G401 (cell line): ENCODE results near the gene ATG2A. TPM values are rescaled to one million over a fixed set of nuclear protein-coding genes. Genes with fewer than 3 reads are reported as not detected.

Source experiments
- DNase-seq: peaks from one replicate; pipeline ENCODE4 v3.0.0-alpha.2; 2015; ENCODE audit warnings: low spot score
- in situ Hi-C: cut with HindIII; loops from 2 replicates; pipeline ENCODE4 v1.10.0; 2016; ENCODE audit warnings: low sequenced_read_pairs, mixed read lengths
- total RNA-seq: library from RNA; depleted of rRNA; stranded (reverse); fragments of >200 nt; shearing (Covaris generic); gene quantifications from 2 replicates; pipeline ENCODE4 v1.2.3, GENCODE V29; 2014

The ATG2A gene
- total RNA-seq, 1 experiment from 2014 or later = 20.5 TPM

DNA sequence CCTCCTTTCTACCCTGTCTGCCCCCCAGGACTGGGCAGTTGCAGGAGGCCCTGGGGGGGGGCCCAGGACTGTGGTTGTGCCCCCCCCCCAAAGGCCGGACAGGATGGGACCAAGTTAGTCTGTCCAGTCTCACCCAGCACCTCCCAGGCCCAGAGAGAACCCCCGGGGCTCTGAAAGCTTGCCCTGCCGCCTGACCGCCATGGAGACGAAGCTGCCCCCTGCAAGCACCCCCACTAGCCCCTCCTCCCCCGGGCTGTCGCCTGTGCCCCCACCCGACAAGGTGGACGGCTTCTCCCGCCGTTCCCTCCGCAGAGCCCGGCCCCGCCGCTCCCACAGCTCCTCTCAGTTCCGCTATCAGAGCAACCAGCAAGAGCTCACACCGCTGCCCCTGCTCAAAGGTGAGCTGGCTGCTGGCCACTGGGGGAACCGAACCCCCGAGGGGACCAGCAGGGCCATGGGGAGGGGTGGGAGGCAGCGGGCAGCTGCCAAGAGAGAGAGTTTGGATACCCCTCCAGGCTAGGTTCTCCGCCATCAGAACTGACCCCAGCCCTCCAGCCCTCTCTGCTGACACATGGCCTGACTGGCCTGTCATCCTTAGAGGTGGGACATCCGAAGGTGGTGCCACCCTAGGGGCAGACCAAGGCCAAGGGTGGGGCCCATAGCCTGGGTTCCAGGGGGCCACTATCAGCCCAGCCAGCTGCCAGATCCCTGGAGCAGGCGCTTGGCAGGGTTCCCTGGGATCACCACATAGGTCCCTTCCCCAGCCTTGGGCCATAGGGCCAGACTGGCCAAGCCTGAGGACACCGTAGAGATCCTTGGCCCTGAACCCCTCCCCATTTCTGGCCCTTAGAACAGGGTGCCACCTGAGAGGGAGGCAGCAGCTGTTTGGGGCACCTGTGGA, 8.8 kb upstream of the ATG2A start:
- no peak for DNase-seq

DNA sequence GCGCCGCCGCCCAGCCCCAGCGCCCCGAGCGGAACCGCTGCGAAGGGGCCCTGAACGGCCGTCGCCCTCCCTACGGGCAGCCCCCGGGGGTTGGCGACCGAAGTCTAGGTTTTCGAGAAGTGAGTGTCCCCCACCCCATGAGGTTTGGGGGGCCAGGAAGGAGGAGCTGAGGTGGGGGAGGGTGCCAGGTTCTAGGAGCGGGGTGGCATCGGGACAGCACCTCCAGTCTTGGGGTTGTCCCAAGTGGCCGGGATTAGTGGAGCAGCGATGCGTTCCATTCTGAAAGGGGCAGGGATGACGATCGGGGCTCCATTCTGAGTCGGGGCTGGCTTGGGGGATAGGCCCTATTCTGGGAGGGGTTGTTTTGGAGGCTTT, 7.9 kb upstream of the ATG2A start:
- in situ Hi-C loops = no loop called here
- DNase-seq = peak; percentile 32

More for the DNA sequence above, 8.8 kb upstream of the ATG2A start:
- in situ Hi-C loops = no loop called here

DNA sequence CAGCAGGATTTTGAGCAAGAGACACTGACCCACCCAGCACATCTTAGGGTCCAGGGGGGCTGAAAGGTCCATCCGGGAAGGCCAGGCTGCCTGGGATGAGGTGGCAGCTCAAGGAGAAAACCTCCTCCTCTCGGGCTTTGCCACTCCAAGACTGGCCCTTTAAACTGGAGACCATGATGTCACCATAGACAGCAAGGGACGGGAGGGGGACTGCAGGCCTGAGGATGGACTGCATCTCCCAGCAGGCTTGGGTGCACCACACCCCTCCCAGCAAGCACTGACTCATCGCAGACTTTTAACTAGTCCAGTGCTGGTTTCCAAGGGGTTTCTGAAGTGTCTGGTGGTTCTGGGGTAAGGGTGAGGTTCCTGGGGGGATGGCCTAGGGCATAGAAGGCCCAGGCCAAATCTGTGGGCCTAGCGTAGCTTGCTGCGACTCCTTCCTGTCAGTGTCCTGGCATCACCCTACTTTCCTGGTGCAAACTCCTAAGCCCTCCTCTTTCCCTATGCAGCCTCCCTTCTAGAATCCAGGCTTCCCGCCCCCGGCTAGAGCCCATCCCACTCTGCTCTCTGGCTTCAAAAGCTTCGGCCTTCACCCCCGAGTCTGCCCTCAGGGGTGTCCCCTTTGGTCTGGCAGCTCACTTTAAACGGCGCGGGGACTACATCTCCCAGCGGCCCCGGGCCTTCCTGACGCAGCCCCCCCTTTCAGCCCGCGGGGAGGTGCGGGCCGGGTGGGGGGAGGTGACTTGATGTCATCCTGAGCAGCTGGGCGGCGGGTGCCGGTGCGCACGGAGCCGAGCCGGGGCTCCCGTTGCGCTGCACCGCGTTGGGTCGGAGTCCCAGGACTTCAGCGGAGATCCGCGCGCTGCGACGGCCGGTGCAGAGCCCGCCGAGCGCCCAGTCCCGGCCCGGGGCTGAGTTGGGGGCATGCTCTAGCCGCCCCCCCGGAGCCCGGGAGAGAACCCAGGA, 7.2 kb upstream of the ATG2A start, which contains the start of gene PPP2R5B:
Gene PPP2R5B (plus strand): TSS at position 746 of the 966 bp plus-strand sequence. CDS start 1,046 bp downstream, outside the sequence.
- in situ Hi-C loops = no loop called here

DNA sequence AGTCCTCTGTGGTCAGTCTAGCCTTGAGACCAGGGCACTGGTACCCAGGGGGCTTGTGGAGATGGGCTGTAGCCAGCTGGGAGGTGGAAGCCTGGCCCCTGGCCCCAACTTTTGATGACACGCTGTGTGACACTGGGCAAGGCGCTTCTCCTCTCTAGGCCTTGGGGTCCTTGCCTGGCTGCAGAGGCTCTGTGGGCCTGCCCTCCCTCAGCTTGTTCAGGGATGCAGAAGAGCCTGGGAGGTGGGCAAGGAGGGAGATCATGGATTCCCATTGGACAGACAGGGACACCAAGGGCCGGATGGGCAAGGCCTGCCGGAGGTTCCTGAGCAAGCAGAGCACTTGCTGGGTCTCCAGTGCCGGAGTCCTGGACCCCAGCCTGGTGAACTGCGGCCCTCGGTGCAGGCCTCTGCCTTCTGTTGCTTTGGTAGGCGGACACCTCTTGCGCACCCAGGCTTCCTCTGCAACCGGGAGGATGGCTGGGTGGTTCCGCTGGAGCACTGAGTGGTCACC, 6.2 kb upstream of the ATG2A start:
- in situ Hi-C loops = no loop called here
- DNase-seq = peak; percentile 27

More for the DNA sequence above, 7.2 kb upstream of the ATG2A start, which contains the start of gene PPP2R5B:
- peak; percentile 99 for DNase-seq

DNA sequence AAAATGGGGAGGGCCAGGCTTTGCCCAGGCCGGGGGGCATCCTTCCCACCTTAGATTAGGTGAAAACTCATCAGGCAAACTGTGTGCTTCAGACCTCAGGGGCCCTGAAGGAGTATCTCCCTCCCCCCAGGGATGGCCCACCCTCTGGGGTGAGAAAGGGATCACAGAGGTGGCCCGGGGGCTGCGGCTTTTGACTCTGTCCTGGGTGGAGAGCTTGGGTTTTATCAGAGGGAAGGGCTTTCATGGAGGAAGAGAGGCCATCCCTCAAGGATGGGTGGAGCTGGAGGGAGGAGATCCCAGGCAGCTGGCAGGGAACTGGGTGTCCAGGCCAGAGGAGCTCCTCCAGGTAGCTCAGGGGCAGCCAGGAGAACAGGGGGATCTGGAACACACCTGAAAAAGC, 4.4 kb upstream of the ATG2A start:
- in situ Hi-C loops = no loop called here
- no peak for DNase-seq

DNA sequence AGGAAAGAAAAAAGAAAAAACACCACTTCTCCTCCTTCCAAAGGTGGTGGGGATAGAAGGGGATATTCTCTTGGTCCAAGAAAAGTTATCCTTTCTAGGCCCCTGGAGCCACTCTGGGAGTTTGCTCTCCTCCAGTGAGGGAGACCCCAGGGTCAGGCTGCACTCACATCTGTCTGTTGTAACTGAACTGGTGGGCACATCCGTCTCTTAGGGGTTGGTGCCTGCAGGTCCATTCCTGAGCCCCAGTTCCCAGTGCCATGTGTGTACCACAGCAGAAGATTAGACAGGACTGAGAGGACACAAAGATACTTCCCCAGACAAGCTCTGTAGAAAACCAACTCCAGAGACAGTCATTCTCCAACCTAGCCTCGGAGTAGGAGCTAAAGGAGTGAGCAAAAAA, 3.1 kb upstream of the ATG2A start:
- DNase-seq = no peak
- in situ Hi-C loops = no loop called here

DNA sequence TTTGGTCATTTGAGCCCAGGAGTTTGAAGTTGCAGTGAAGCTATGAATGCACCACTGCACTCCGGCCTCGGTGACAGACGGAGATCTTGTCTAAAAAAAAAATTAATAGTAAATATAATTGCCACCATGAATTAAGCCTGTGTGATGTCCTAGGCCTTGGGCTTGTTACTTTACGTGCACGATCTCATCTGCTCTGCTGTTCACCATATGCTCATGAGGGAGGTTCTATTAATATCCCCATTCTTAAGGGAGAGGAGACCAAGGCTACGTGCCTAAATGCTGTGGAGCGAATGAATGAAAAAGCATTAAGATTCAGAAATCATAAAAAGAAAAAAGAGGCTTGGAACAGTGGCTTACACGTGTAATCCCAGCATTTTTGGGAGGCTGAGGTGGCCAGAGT, 2.6 kb upstream of the ATG2A start:
- in situ Hi-C loops = no loop called here
- DNase-seq = peak; percentile 69

DNA sequence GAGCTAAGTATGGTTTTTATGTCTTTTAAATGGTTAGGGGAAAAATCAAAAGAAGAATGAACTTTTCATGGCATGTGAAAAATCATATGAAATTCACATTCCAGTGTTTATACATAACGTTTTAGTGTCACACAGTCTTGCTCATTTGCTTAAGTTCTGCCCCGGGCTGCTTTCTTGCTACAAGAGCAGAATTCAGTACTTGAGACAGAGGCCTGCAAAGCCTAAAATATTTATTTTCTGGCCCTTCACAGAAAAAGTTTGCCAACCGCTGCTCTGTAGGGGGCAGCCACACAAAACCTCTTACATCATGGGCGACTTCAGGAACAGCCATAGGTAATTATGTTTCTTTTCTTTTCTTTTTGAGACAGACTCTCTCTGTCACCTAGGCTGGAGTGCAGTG, 1.0 kb upstream of the ATG2A start:
- DNase-seq = peak; percentile 25
- in situ Hi-C loops = no loop called here

DNA sequence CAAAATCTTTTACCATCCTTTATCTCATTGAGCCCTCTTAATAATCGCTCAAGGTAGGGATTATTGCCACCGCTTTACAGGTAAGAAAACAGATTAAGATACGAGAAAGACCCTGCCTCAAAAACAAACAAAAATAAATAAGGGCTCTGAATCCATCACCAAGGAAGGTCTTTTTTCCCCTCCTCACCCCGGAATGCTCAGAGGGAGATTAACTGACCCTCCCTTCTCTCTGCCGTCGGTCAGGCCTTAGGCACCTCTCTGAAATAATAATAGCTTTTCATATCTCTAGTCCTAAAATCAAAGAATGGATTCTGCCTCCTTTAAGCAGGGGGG, 620 bp upstream of the ATG2A start:
- in situ Hi-C loops = no loop called here
- DNase-seq = no peak

DNA sequence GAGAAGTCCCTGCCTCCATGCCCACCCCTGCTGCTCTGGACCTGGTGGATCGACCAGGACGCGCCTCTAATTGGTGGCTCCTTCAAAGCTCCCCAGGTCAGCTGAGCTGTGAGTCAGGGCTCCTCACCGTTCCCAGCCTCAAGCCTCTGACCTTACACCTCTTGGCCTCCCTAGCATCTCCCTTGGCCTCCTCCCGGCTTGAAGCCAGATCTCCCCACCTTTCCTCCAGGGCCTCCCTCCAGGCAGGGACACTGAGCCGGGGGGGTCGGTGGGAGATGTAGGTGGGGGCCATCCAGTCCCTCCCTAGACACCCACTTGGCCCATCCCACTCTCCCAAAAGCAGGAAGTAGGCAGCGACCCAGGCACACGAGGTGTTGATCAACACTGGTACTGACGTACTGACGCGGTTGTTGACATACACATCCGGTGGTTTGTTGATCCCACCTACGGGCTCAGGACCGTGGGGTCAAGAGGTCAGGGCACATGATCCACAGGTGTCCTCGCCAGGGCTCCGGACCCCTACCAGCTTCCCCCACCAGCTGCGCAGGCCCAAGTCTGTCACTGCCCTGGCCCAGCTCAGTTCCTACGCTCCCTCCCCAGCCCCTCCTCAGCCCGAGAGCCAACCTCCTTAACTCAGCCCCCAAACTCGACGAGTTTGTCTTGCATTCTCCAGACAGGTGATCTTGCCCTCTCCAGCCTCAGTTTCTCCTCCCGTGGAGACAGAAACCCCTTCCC, 802 bp downstream of the ATG2A start:
- in situ Hi-C loops = no loop called here
- DNase-seq = no peak

DNA sequence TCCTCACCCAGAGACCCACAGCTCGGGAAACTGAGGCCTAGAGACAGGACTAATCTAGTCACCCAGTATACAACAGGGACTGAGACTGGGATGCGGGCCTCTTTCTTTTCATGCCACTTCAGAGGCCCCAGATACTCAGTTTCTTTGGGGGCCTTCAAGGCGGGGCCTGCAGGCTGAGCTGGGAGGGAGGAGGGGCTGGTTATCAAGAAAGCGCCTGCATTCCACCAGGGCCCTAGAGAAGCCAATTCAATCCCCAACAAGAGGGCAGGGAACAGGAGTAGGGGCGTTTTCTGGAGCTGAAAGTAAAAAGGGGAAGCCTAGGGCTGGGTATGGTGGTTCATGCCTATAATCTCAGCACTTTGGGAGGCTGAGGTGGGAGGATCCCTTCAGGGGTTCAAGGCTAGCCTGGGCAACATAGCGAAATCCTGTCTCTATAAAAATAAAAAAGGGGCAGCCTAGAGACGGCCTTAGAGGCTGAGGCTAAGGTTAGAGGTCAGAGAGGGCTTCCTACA, 1.6 kb downstream of the ATG2A start:
- no peak for DNase-seq

DNA sequence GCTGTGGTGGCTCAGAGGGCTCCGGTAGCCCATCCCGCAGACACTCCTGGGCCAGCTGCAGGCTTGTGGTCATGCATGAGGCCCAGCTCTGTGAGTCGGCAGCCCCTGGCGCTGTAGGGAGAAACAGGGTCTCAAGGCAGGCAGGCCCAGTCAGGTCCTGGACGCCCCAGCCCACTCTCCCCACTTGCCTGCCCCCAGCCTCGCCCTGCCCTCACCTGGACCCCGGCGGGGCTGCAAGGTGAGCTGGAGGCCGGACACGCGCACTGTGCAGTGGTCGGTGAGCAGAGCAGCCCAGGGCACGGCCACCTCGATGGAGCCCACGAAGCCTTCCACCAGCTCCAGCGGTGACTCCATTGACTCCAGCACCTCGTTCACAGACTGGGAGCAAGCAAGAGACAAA, 2.9 kb downstream of the ATG2A start:
- in situ Hi-C loops = no loop called here
- no peak for DNase-seq

More for the DNA sequence above, 1.6 kb downstream of the ATG2A start:
- in situ Hi-C loops = no loop called here

DNA sequence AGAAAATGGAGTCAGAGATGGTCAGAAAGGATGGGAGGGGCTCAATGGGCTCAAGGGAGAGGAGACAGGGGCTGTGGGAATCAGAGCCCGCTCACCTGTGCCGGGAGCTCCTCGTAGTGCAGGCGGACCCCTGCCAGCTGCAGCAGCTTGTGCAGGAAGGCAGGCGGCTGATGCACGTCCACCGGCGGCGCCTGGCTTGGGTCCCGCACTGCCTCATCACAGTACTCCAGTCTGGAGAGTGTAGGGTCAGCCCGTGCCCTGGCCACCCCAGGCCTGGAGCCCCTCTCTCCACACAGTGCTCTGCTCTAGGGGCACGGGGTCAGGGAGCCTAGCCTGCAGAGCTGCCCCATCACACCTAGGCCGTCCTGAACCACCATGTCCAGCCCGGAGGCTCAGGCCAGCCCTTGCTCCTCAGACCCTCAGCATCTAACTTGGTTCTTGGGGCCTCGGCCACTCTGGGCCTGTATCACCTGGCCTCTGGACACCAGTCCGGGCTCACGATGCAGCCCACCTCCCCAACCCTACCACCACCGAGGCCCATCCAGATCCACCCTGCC, 3.8 kb downstream of the ATG2A start:
- DNase-seq = no peak

DNA sequence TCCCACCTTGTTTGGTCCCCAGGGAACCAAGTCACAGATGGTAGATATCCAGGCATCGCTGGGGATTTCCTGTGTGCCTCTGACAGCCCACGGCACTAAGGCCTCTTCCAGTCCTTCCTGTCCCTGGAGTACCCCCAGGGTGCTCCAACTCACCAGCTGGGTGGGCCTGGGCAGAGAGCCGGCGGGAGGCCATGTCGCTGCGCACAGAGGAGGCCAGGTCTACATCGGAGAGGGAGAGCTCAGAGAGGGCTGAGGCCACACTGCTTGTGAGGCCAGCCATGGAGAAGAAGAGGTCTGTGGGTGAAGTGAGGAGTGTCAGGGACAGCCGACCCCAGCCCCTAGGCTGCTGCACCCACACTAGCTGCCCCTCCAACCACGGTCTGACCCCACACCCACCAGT, 5.3 kb downstream of the ATG2A start:
- in situ Hi-C loops = no loop called here
- no peak for DNase-seq

More for the DNA sequence above, 3.8 kb downstream of the ATG2A start:
- in situ Hi-C loops = no loop called here

DNA sequence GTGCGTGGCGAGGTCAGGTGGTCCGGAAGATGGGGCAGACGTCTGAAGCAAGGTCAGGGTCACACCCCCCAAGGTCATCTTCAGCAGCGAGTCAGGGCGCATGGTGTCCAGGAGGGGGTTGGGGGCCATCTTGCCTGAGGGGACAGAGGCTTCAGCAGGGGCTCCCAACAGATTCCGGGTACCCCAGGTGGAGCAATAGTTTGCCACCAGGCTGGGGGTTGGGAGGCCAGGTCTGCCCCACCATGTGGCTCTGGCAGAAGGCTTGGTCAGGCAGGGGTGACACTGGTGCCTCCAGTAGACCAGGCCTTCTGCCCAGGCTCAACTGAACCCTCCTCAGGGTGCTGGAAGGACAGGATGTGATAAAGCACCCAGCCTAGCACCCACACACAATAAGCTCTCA, 5.9 kb downstream of the ATG2A start:
- no peak for DNase-seq
- in situ Hi-C loops = no loop called here

DNA sequence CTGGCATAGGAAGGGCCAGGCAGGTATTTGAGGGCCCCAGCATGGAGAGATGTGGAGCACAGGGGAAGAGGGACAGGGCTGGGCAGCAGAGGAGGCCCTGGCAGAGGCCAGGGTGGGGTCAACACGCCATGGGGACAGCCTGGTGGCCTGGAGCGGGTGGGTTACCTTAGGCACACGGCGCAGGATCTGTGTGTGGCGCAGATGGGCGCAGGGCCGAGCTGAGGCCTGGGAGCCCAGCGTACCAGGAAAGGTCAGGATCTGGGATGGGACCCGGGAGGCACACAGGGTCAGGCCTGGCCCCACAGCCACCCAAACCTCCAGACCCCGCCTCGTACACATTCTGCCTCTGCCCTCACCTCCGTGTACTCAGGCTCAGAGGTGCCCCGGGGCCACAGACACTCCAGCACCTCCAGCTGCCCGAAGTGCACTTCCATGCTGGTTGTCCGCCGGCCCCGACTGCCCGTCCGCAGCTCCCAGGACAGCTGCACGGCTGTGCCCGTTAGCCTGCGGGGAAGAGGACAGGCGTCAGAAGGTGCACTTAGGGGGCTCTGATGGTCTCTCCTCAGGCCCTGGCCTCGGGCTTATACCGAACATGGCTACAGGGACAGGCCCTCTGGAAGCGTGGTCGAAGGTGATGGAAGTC, 6.4 kb downstream of the ATG2A start:
- in situ Hi-C loops = no loop called here
- no peak for DNase-seq

DNA sequence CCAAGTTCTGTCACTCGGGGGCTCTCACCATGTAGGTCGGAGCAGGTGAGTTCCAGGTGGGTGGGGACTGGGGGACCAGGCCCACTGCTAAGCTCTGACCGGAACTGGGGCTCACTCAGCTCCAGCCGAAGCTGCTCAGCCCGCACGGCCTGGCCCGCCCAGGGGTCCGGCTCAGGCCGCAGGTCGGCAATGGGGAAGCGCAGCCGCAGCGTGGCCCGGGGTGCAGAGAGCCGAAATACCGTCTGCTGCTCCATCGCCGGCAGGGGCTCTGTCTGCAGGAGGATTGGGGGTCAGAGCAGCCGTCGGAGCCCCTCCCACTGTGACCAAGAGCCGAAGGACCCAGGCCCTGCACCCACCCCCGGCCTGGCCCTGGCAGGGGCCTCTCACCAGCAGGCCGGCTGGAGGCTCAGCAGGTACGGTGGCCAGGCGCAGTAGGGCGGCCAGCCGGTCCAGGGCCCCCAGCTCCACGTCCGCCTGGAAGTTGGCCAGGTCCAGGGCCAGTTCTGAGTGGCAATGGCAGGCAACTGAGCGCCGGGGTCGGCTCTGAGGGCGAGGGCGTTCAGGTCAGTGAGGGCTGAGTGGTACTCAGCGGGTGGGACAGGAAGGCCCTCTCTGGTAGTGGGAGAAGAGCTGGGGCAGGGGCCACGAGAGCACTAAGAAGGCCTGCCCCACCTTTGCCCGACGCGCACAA, 7.2 kb downstream of the ATG2A start:
- no peak for DNase-seq
- in situ Hi-C loops = no loop called here

DNA sequence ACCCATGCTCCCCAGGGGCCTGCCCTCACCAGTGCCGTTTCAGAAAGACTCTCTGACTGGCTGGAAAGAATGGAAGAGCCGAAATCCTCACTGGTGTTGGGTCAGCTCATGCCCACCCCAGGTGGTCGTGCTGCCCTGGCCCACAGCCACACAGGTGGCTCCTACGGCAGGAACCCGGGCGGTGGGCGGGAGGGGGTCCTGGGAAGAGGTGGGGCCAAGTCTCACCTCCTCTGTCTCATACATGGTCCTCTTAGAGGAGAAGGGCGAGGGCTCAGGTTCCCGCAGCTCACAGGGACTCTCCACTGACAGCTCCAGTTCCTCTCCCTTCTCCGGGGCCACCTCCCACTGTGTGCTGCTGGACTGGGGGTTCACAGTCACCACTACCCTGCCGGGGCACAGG, 8.2 kb downstream of the ATG2A start:
- no peak for DNase-seq
- in situ Hi-C loops = no loop called here
